ENCODE results near the gene AAR2.
A peak's percentile ranks its signal among the peaks of the same experiment; 100 is the strongest.

AAR2 gene, protein sequence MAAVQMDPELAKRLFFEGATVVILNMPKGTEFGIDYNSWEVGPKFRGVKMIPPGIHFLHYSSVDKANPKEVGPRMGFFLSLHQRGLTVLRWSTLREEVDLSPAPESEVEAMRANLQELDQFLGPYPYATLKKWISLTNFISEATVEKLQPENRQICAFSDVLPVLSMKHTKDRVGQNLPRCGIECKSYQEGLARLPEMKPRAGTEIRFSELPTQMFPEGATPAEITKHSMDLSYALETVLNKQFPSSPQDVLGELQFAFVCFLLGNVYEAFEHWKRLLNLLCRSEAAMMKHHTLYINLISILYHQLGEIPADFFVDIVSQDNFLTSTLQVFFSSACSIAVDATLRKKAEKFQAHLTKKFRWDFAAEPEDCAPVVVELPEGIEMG

DNA sequence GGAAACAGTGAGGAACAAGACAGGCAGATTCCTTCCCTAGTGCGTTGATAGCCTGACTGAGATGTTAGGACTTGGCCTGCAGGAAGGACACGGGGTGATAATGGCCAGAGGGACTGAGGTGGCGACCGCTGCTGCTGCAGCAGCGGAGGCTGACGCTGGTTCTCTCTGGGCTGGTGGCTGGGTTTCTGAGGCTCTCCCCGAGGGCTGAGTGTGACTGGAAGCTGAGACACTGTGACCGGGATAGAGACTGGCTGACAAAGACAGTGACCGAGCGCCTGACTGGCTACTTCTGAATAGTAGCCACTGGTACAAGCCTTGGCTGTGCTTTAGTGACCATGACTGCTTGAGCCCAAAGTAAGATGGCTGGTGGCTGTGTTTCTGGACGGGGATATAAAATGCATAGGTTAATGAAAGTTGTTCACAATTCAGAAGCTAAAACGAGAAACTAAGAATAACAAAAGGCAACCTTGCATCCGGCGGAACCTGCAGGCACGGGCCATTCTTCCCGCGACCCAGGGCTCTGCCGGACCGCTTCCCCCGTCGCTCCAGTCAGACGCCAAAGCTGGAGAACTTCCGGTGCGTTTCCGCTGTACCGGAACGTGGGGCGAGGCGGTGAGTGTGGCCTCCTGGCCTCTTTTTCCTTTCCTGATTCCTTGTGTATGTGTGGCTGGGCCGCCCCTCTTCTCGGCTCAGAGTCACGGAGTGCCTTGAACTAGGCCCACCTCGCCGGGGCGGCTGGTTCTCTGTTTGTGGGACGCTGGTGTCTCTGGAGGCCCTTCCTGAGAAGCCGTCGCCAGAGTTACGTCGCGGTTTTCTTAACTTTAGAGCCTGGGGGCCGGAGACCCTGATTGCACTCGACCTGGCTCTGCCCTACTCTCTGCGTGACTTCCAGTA is at the start of gene AAR2:
AAR2 (plus strand) TSS at position 587 of the 894 bp plus-strand sequence. CDS start 3,391 bp downstream, outside the sequence.
- H3K27me3 ChIP-seq (ENCODE audit: control insufficient read depth in 5 of 5, insufficient read depth in 4 of 5, low read length in 5 of 5): no peaks in the 10 kb centered on the region
- H3K4me1 ChIP-seq (ENCODE audit: control insufficient read depth in 5 of 5, insufficient read depth in 5 of 5, low read length in 5 of 5): peaks cover 4 to 24% (median 22%) of the 10 kb centered on the region in 5 donors
- H3K9me3 ChIP-seq (ENCODE audit: control insufficient read depth in 5 of 5, low read length in 5 of 5): no peaks in the 10 kb centered on the region
- peak within 1 kb of the TSS; percentile 64 for H3K27ac ChIP-seq (ENCODE audit: low read depth, low read length)
- H3K9ac ChIP-seq (ENCODE audit: low read length in 5 of 5): peak within 1 kb of the TSS; percentile 92 to 100 (median 100)
- H3K36me3 ChIP-seq (ENCODE audit: control insufficient read depth in 5 of 5, insufficient read depth in 5 of 5, low read length in 5 of 5): peaks cover 3 to 20% (median 14%) of the 10 kb centered on the region in 5 donors
- H3K4me3 ChIP-seq (ENCODE audit: low read depth in 1 of 5, low read length in 5 of 5): peak within 1 kb of the TSS; percentile 81 to 95 (median 94)

DNA sequence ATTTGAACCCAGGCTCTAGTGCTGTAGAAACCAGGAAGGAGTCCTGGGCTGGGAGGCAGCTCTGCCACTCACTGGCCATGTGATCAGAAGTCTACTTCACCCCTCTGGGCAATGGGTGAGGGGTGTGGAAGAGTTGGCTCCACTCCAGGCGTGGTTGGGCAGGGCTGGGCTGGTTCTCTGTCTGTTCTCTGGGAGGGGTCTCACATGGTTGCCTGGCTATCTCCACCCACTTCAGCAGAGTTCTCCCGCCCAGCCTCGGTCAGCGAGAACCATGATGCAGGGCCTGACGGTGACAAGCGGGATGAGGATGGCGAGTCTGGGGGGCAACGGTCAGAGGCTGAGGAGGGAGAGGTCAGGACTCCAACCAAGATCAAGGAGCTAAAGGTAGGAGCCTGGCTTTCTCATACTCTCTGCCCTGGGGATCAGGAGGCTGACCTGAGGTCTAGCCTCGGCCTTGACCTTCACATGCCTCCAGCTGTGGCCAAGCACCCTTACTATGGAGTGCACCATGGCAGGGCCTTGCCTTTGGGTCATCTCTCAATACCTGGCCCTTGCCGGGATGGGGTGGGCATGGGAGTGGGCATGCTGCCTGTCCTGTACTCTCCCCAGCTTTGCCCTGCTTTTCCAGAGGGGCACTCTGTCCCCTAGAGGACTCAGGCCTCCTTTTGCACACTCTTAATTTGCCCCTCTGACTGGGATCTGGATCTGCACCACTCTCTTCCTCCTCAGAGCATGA is 42.1 kb upstream of the AAR2 start:
- no peaks in the 10 kb centered on the region for H3K27me3 ChIP-seq (ENCODE audit: control insufficient read depth in 5 of 5, insufficient read depth in 4 of 5, low read length in 5 of 5)
- H3K9me3 ChIP-seq (ENCODE audit: control insufficient read depth in 5 of 5, low read length in 5 of 5): no peaks in the 10 kb centered on the region
- no peak overlapping the region for H3K27ac ChIP-seq (ENCODE audit: low read depth, low read length)
- H3K9ac ChIP-seq (ENCODE audit: low read length in 5 of 5): no peak overlapping the region
- no peaks in the 10 kb centered on the region for H3K4me1 ChIP-seq (ENCODE audit: control insufficient read depth in 5 of 5, insufficient read depth in 5 of 5, low read length in 5 of 5)
- H3K4me3 ChIP-seq (ENCODE audit: low read depth in 1 of 5, low read length in 5 of 5): no peak overlapping the region
- peaks cover 2 to 97% (median 90%) of the 10 kb centered on the region in 5 donors for H3K36me3 ChIP-seq (ENCODE audit: control insufficient read depth in 5 of 5, insufficient read depth in 5 of 5, low read length in 5 of 5)

DNA sequence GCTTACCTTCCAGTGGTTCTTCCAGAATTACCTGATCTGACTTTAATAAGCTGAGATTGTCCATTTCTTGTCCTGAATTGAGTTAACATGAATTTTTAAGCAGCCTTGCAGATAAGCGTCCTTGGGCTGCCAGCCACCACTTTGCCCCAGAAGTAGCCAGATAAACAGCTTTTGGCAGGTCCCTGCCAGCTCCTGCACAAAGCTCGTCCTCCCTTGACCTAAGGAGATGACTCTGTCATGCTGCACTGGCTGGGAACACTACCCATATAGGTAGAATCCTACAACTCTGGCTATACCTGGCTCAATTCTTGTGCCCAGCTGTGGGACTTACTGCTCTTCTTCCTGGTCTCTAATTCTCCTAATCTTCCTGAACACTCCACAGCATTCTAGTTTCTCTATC is 39.6 kb upstream of the AAR2 start:
- H3K27ac ChIP-seq (ENCODE audit: low read depth, low read length): no peak overlapping the region
- no peaks in the 10 kb centered on the region for H3K4me1 ChIP-seq (ENCODE audit: control insufficient read depth in 5 of 5, insufficient read depth in 5 of 5, low read length in 5 of 5)
- H3K36me3 ChIP-seq (ENCODE audit: control insufficient read depth in 5 of 5, insufficient read depth in 5 of 5, low read length in 5 of 5): peaks cover under 1 to 94% (median 80%) of the 10 kb centered on the region in 5 donors
- H3K9ac ChIP-seq (ENCODE audit: low read length in 5 of 5): no peak overlapping the region
- no peaks in the 10 kb centered on the region for H3K27me3 ChIP-seq (ENCODE audit: control insufficient read depth in 5 of 5, insufficient read depth in 4 of 5, low read length in 5 of 5)
- no peak overlapping the region for H3K4me3 ChIP-seq (ENCODE audit: low read depth in 1 of 5, low read length in 5 of 5)
- no peaks in the 10 kb centered on the region for H3K9me3 ChIP-seq (ENCODE audit: control insufficient read depth in 5 of 5, low read length in 5 of 5)

DNA sequence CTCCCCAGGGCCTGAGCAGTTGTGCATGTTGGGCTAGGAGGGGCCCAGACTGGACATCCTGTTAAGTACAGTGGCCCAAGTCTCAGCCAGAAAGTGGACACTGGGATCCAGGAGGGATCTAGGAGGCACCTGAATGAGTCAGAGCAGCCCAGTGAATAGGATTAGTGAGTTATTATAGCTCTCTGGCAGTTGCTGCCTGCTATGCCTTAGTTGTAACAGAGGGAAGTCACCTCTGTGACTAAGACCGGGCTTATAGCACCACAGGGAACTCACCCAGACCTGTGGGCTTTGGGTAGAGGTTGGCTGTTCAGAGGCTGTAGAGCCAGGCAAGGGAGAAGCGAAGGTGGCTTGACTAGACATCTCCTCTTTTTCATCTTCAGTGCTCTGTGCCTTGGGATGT is 39.0 kb upstream of the AAR2 start:
- Histone ChIP-seq H3K9me3 (ENCODE audit: control insufficient read depth in 5 of 5, low read length in 5 of 5) (no peaks in the 10 kb centered on the region), H3K36me3 (ENCODE audit: control insufficient read depth in 5 of 5, insufficient read depth in 5 of 5, low read length in 5 of 5) (peaks cover 0 to 97% (median 85%) of the 10 kb centered on the region in 5 donors), H3K9ac (ENCODE audit: low read length in 5 of 5) (peak overlapping the region in 1 of 5 donors; percentile 21), H3K27me3 (ENCODE audit: control insufficient read depth in 5 of 5, insufficient read depth in 4 of 5, low read length in 5 of 5) (no peaks in the 10 kb centered on the region), H3K27ac (ENCODE audit: low read depth, low read length) (no peak overlapping the region), H3K4me3 (ENCODE audit: low read depth in 1 of 5, low read length in 5 of 5) (no peak overlapping the region), H3K4me1 (ENCODE audit: control insufficient read depth in 5 of 5, insufficient read depth in 5 of 5, low read length in 5 of 5) (no peaks in the 10 kb centered on the region)

DNA sequence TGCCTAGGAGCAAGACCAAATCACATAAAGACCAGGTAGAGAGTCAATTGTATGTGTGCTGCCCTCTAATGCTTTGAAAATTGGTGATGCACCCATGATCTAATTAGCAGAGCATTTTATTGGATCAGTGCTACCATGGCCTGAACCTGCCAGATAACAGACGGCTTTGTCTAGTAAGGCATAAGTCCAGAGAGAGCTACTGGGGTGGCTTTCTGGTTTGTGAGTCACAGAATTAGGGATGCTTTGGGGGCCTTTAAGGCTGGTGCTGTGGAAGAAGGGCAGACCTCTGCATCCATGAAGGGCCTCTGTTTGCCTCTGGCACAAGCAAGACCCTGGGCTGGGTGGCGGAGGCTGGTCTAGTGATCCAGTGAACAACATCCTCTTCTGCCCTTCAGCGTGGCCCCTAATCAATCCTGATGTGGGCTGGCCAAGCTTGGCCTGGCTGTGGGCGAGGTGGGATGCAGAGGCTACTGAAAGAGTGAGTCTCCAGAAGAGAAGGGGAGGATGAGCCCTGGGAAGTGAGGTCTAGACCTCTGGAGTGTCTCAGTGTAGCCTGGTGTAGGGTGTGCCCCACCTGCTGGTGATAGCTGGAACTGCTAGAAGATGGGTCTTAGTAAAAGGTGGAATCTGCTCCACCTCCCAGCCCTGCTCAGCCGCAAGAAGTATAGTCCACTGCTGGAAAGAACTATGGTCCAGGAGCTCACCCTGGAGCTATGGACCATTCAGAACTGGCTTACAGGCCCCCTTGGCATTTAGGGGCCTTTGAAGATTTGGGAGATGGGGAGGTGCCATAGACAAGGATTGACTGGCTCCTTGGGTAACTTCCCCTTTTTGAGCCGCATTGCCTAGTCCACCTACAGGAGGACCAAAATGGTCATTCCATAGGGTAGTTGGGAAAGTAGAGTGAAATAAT is 36.7 kb upstream of the AAR2 start:
- Histone ChIP-seq H3K9ac (ENCODE audit: low read length in 5 of 5) (no peak overlapping the region), H3K4me1 (ENCODE audit: control insufficient read depth in 5 of 5, insufficient read depth in 5 of 5, low read length in 5 of 5) (no peaks in the 10 kb centered on the region), H3K27ac (ENCODE audit: low read depth, low read length) (no peak overlapping the region), H3K27me3 (ENCODE audit: control insufficient read depth in 5 of 5, insufficient read depth in 4 of 5, low read length in 5 of 5) (no peaks in the 10 kb centered on the region), H3K36me3 (ENCODE audit: control insufficient read depth in 5 of 5, insufficient read depth in 5 of 5, low read length in 5 of 5) (peaks cover 0 to 88% (median 72%) of the 10 kb centered on the region in 5 donors), H3K9me3 (ENCODE audit: control insufficient read depth in 5 of 5, low read length in 5 of 5) (no peaks in the 10 kb centered on the region), H3K4me3 (ENCODE audit: low read depth in 1 of 5, low read length in 5 of 5) (no peak overlapping the region)

DNA sequence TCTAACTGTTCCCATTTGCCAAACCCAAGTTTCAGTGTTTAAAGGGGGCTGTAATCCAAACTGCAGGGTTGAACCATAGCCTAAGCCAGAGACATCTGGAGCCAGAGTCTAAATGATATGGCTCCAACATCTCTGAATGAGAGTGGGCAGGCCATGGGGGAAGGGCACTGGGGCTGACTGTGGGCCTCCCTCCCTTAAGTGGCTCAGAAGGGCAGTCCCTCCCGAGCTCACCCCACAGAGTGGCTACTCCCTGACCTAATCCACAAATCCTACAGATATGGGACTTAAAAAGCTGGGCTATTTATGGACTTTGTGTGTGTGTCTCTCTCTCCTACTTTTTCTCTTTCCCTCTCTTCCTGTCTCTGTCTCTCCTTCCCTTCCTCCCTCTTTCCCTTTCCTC is 35.8 kb upstream of the AAR2 start:
- no peaks in the 10 kb centered on the region for H3K4me1 ChIP-seq (ENCODE audit: control insufficient read depth in 5 of 5, insufficient read depth in 5 of 5, low read length in 5 of 5)
- no peak overlapping the region for H3K9ac ChIP-seq (ENCODE audit: low read length in 5 of 5)
- H3K4me3 ChIP-seq (ENCODE audit: low read depth in 1 of 5, low read length in 5 of 5): no peak overlapping the region
- no peak overlapping the region for H3K27ac ChIP-seq (ENCODE audit: low read depth, low read length)
- H3K9me3 ChIP-seq (ENCODE audit: control insufficient read depth in 5 of 5, low read length in 5 of 5): no peaks in the 10 kb centered on the region
- peaks cover 0 to 86% (median 66%) of the 10 kb centered on the region in 5 donors for H3K36me3 ChIP-seq (ENCODE audit: control insufficient read depth in 5 of 5, insufficient read depth in 5 of 5, low read length in 5 of 5)
- H3K27me3 ChIP-seq (ENCODE audit: control insufficient read depth in 5 of 5, insufficient read depth in 4 of 5, low read length in 5 of 5): no peaks in the 10 kb centered on the region

DNA sequence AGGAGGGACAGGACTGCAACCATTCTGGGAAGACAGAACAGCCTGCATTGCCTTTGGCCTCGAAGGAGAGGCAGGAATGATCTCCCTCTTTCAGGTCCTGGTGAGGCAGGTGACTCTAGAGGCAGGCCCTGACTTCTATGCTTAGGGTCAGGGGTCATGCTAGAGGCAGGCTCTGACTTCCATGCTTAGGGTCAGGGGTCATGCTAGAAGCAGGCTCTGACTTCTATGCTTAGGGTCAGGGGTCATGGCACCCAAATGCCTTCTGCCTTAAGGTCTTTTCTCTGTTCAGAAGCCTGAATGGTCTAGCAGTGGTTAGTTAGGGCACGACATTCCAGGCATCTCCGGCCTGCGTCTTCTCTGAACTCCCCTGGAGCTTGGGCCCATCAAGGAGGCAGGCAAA is 35.1 kb upstream of the AAR2 start:
- no peaks in the 10 kb centered on the region for H3K9me3 ChIP-seq (ENCODE audit: control insufficient read depth in 5 of 5, low read length in 5 of 5)
- H3K9ac ChIP-seq (ENCODE audit: low read length in 5 of 5): no peak overlapping the region
- no peak overlapping the region for H3K27ac ChIP-seq (ENCODE audit: low read depth, low read length)
- no peak overlapping the region for H3K4me3 ChIP-seq (ENCODE audit: low read depth in 1 of 5, low read length in 5 of 5)
- peaks cover 0 to 86% (median 67%) of the 10 kb centered on the region in 5 donors for H3K36me3 ChIP-seq (ENCODE audit: control insufficient read depth in 5 of 5, insufficient read depth in 5 of 5, low read length in 5 of 5)
- no peaks in the 10 kb centered on the region for H3K27me3 ChIP-seq (ENCODE audit: control insufficient read depth in 5 of 5, insufficient read depth in 4 of 5, low read length in 5 of 5)
- H3K4me1 ChIP-seq (ENCODE audit: control insufficient read depth in 5 of 5, insufficient read depth in 5 of 5, low read length in 5 of 5): no peaks in the 10 kb centered on the region

DNA sequence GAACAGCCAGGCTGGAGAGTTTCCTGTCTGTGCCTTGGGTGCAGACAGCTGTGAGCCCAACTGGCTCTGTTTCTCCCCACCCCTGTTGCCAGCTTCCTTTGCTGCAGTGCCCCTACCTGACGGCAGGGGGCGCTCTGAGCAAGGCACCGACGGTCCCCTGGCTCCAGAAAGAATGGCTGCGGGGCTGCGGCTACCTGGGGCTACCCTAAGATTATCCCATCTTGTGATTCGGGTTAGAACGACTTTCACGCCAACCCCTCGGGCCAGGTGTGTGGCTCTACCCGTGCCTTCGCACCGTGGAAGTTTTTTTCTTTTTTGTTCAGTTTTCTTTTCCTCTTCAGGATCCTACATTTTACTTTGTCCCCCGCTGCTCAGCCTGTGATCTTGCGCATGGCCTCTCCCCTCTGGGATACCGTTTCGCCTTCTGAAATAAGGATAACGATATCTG is 33.4 kb upstream of the AAR2 start:
- no peak overlapping the region for H3K9ac ChIP-seq (ENCODE audit: low read length in 5 of 5)
- no peak overlapping the region for H3K27ac ChIP-seq (ENCODE audit: low read depth, low read length)
- no peaks in the 10 kb centered on the region for H3K9me3 ChIP-seq (ENCODE audit: control insufficient read depth in 5 of 5, low read length in 5 of 5)
- H3K4me3 ChIP-seq (ENCODE audit: low read depth in 1 of 5, low read length in 5 of 5): no peak overlapping the region
- no peaks in the 10 kb centered on the region for H3K27me3 ChIP-seq (ENCODE audit: control insufficient read depth in 5 of 5, insufficient read depth in 4 of 5, low read length in 5 of 5)
- H3K4me1 ChIP-seq (ENCODE audit: control insufficient read depth in 5 of 5, insufficient read depth in 5 of 5, low read length in 5 of 5): peaks cover 0 to 4% (median 0%) of the 10 kb centered on the region in 5 donors
- peaks cover 0 to 85% (median 65%) of the 10 kb centered on the region in 5 donors for H3K36me3 ChIP-seq (ENCODE audit: control insufficient read depth in 5 of 5, insufficient read depth in 5 of 5, low read length in 5 of 5)

DNA sequence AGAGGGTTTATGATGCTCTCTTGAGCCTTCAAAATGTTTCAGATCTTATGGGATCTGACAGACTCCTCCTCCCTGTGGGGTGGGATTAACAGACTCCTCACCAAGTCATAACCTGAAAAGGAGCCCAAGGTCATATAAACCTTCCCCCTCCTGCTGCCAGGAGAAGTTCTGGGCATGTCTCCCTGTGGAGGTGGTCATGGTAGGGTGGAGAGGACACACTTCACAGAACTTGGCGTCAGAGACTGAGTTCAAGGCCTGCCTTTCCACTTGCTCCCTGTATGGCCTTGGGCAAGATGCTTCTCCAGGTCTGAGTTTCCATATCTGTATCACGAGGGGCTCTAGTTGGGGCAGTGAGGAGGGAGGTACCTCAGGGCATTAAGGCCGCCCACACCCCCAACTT is 32.4 kb upstream of the AAR2 start:
- Histone ChIP-seq H3K4me1 (ENCODE audit: control insufficient read depth in 5 of 5, insufficient read depth in 5 of 5, low read length in 5 of 5) (peaks cover 0 to 4% (median 0%) of the 10 kb centered on the region in 5 donors), H3K9me3 (ENCODE audit: control insufficient read depth in 5 of 5, low read length in 5 of 5) (no peaks in the 10 kb centered on the region), H3K27ac (ENCODE audit: low read depth, low read length) (no peak overlapping the region), H3K36me3 (ENCODE audit: control insufficient read depth in 5 of 5, insufficient read depth in 5 of 5, low read length in 5 of 5) (peaks cover 0 to 85% (median 64%) of the 10 kb centered on the region in 5 donors), H3K4me3 (ENCODE audit: low read depth in 1 of 5, low read length in 5 of 5) (no peak overlapping the region), H3K27me3 (ENCODE audit: control insufficient read depth in 5 of 5, insufficient read depth in 4 of 5, low read length in 5 of 5) (no peaks in the 10 kb centered on the region), H3K9ac (ENCODE audit: low read length in 5 of 5) (no peak overlapping the region)

Data from subcutaneous abdominal adipose tissue (tissue), 5 donors.